ENCODE data around the gene GPD1L. TPM values are rescaled to one million over a fixed set of nuclear protein-coding genes. Genes with fewer than 3 reads are reported as not detected.

GPD1L gene
- total and polyA plus RNA-seq, 8 donors: 16.5 to 79.0 (median 34.7) TPM

- Histone ChIP-seq H3K36me3 (no peaks in the 10 kb centered on the region), H3K9me3 (no peaks in the 10 kb centered on the region), H3K4me3 (no peak overlapping the region), H3K27me3 (no peaks in the 10 kb centered on the region), H3K27ac (no peak overlapping the region), H3K4me1 (peaks cover 0 to 21% (median 10%) of the 10 kb centered on the region in 4 donors)
- TF ChIP-seq POLR2AphosphoS5 (IDR thresholded peaks at IDR 0.05): no peak
- TF ChIP-seq EP300 (IDR thresholded peaks at IDR 0.05): no peak
- TF ChIP-seq POLR2A (IDR thresholded peaks at IDR 0.05): no peak
- TF ChIP-seq CTCF (IDR thresholded peaks at IDR 0.05): no peak
- DNase-seq: no peak
- intact Hi-C loops (cut with DNase I; ENCODE audit: low total_unique reads): no loop called here
- 80 to 90% (median 86%) methylated on average over 4 of the region's 4 CpGs for WGBS, 5 donors
Observed at GRCh38 chr3:32120471-32120870, 14.1 kb downstream of the GPD1L start.

- 70 to 91% (median 78%) methylated on average over 4 of the region's 4 CpGs for WGBS, 5 donors
- no peaks in the 10 kb centered on the region for H3K9me3 ChIP-seq
- no peaks in the 10 kb centered on the region for H3K27me3 ChIP-seq
- intact Hi-C loops (cut with DNase I; ENCODE audit: low total_unique reads): no loop called here
- no peak overlapping the region for H3K4me3 ChIP-seq
- DNase-seq: no peak
- no peak for TF ChIP-seq CTCF (IDR thresholded peaks at IDR 0.05)
- H3K36me3 ChIP-seq: no peaks in the 10 kb centered on the region
- peaks cover 0 to 28% (median 10%) of the 10 kb centered on the region in 4 donors for H3K4me1 ChIP-seq
- H3K27ac ChIP-seq: no peak overlapping the region
Observed at GRCh38 chr3:32121137-32121536, 14.7 kb downstream of the GPD1L start.

GRCh38 chr3:32123620-32124019 is 17.2 kb downstream of the GPD1L start:
- no peak for DNase-seq
- intact Hi-C loops (cut with DNase I; ENCODE audit: low total_unique reads): no loop called here
- Histone ChIP-seq H3K27me3 (no peaks in the 10 kb centered on the region), H3K4me3 (no peak overlapping the region), H3K36me3 (peaks cover 0 to 6% (median 3%) of the 10 kb centered on the region in 4 donors), H3K27ac (no peak overlapping the region), H3K9me3 (no peaks in the 10 kb centered on the region), H3K4me1 (peaks cover 0 to 32% (median 8%) of the 10 kb centered on the region in 4 donors)
- WGBS, 5 donors: 96 to 99% (median 98%) methylated on average over 5 of the region's 5 CpGs
- no peak for TF ChIP-seq CTCF (IDR thresholded peaks at IDR 0.05)
- no peak for TF ChIP-seq POLR2AphosphoS5 (IDR thresholded peaks at IDR 0.05)
- TF ChIP-seq POLR2A (IDR thresholded peaks at IDR 0.05): no peak

- intact Hi-C loops (cut with DNase I; ENCODE audit: low total_unique reads): no loop called here
- DNase-seq: no peak
- H3K9me3 ChIP-seq: no peaks in the 10 kb centered on the region
- H3K36me3 ChIP-seq: peaks cover 0 to 16% (median 16%) of the 10 kb centered on the region in 4 donors
- TF ChIP-seq POLR2A (IDR thresholded peaks at IDR 0.05) (no peak), EP300 (IDR thresholded peaks at IDR 0.05) (no peak), POLR2AphosphoS5 (IDR thresholded peaks at IDR 0.05) (no peak), CTCF (IDR thresholded peaks at IDR 0.05) (no peak)
- peaks cover 0 to 36% (median 8%) of the 10 kb centered on the region in 4 donors for H3K4me1 ChIP-seq
- H3K27ac ChIP-seq: no peak overlapping the region
- WGBS, 5 donors: 92 to 100% (median 96%) methylated on average over 2 of the region's 2 CpGs
- H3K27me3 ChIP-seq: no peaks in the 10 kb centered on the region
- H3K4me3 ChIP-seq: no peak overlapping the region
Observed at GRCh38 chr3:32125012-32125411, 18.6 kb downstream of the GPD1L start.
